Ascending aorta (tissue), 2 donors: ENCODE measurements around the gene TMEM255B. TPM values are rescaled to one million over a fixed set of nuclear protein-coding genes. Genes with fewer than 3 reads are reported as not detected.

Experiments
- DNase-seq, 2 donors: peaks; one replicate each; pipeline ENCODE4 v3.0.0-alpha.2; 2019; ENCODE audit warnings: low spot score in 2 of 2
- H3K27ac ChIP-seq, 2 donors: fragments of 200-600 bp; sonication (generic); one replicate each; pipeline ENCODE4 v1.5.1; 2016 to 2017; ENCODE audit warnings: mild to moderate bottlenecking in 1 of 2
- H3K27me3 ChIP-seq: fragments of 200-600 bp; sonication (generic); one replicate; pipeline ENCODE4 v1.5.1; 2017
- H3K36me3 ChIP-seq, 2 donors: fragments of 200-600 bp; sonication (generic); one replicate each; pipeline ENCODE4 v1.5.1; 2016
- H3K4me1 ChIP-seq, 2 donors: fragments of 200-600 bp; sonication (generic); one replicate each; pipeline ENCODE4 v1.5.1; 2016 to 2017; ENCODE audit warnings: mild to moderate bottlenecking in 1 of 2
- H3K4me3 ChIP-seq, 2 donors: fragments of 200-600 bp; sonication (generic); one replicate each; pipeline ENCODE4 v1.5.1; 2016 to 2017; ENCODE audit warnings: mild to moderate bottlenecking in 1 of 2
- H3K9me3 ChIP-seq, 2 donors: fragments of 200-600 bp; sonication (generic); one replicate each; pipeline ENCODE4 v1.5.1; 2016
- CTCF ChIP-seq, 3 experiments: fragments of 200-600 bp in 2 of 3; fragments of 450-650 bp in 1 of 3; sonication (generic) in 2 of 3; IDR thresholded peaks; one replicate each; pipeline ENCODE4 v1.5.1; 2016 to 2019; ENCODE audit warnings: antibody characterized with exemption in 3 of 3, mild to moderate bottlenecking in 1 of 3, moderate library complexity in 1 of 3
- intact Hi-C: fragments of 100-400 bp; cut with DNase I; formaldehyde crosslinking; loops from one replicate; pipeline ENCODE4 v1.15.1; 2023
- total RNA-seq: library from RNA; depleted of rRNA; stranded (reverse); fragments of >200 nt; gene quantifications from one replicate; pipeline ENCODE4 v1.1.0, GENCODE V29; 2016

The TMEM255B gene
- total RNA-seq, 1 donor from 2014 or later: 4.7 TPM

- Histone ChIP-seq H3K9me3 (no peaks in the 10 kb centered on the region), H3K36me3 (peaks cover 53% of the 10 kb centered on the region in 2 donors), H3K27ac (peak overlapping the region; percentile 67 to 72), H3K27me3 (no peaks in the 10 kb centered on the region), H3K4me1 (peaks cover 18 to 27% of the 10 kb centered on the region in 2 donors), H3K4me3 (peak overlapping the region; percentile 18 to 19)
- no peak for TF ChIP-seq CTCF (IDR thresholded peaks at IDR 0.05)
- peak; percentile 33 to 87 for DNase-seq
- intact Hi-C loops: no loop called here
These were observed 62.0 kb downstream of the TMEM255B start for GRCh38 chr13:113820813-113821651.

- peak overlapping the region; percentile 67 to 72 for H3K27ac ChIP-seq
- peaks cover 61 to 62% of the 10 kb centered on the region in 2 donors for H3K36me3 ChIP-seq
- TF ChIP-seq CTCF (IDR thresholded peaks at IDR 0.05): no peak
- no peak overlapping the region for H3K4me3 ChIP-seq
- intact Hi-C loops: no loop called here
- no peaks in the 10 kb centered on the region for H3K27me3 ChIP-seq
- peaks cover 12 to 21% of the 10 kb centered on the region in 2 donors for H3K4me1 ChIP-seq
- H3K9me3 ChIP-seq: no peaks in the 10 kb centered on the region
- no peak for DNase-seq
These were observed 62.8 kb downstream of the TMEM255B start for GRCh38 chr13:113821847-113822246.

GRCh38 chr13:113822266-113822665 lies 63.2 kb downstream of the TMEM255B start:
- Histone ChIP-seq H3K9me3 (no peaks in the 10 kb centered on the region), H3K4me3 (no peak overlapping the region), H3K4me1 (peaks cover 12 to 18% of the 10 kb centered on the region in 2 donors), H3K27me3 (no peaks in the 10 kb centered on the region), H3K36me3 (peaks cover 65 to 66% of the 10 kb centered on the region in 2 donors), H3K27ac (peak overlapping the region; percentile 67 to 72)
- TF ChIP-seq CTCF (IDR thresholded peaks at IDR 0.05): no peak
- intact Hi-C loops: no loop called here
- DNase-seq: no peak

DNA sequence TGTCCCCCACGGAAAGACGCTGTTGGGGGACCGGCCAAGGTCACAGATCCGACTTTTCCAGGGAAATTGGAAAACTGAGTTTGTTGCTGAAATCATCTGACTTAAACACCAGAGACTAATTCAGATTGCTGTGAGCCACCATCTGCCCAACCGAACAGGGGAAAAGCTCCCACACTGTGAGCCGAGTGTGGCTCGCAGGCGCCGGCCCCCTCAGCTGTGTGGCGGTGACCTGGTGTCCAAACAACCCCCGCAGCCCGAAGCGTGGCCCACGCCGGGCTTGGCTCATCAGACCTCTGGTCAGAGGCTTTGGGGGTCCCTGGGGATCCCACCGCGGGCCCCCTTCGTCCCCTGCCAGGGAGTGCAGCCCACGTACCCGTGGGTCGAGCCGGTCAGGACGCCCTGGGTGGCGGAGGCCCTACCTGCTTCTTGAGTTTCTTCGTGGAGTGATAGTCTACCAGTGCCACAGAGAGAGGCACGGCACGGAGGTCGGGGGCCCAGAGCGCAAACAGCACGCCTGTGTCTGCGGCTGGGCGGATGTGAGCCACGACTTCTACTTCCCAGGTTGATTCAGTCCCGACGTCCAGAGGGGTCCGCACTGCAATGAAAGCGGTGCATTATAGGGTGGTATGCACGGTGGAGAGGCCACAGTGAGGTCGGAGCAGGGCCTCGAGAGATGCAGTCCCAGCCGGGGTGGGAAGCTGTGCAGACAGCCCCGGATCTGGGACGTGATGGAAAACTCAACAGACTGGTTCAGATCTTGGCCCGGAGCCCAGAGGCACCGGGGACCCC lies 64.1 kb downstream of the TMEM255B start:
- Histone ChIP-seq H3K4me1 (peaks cover 8 to 12% of the 10 kb centered on the region in 2 donors), H3K4me3 (no peak overlapping the region), H3K9me3 (no peaks in the 10 kb centered on the region), H3K36me3 (peaks cover 74 to 75% of the 10 kb centered on the region in 2 donors), H3K27ac (no peak overlapping the region), H3K27me3 (no peaks in the 10 kb centered on the region)
- intact Hi-C loops: no loop called here
- TF ChIP-seq CTCF (IDR thresholded peaks at IDR 0.05): no peak
- DNase-seq: no peak

DNA sequence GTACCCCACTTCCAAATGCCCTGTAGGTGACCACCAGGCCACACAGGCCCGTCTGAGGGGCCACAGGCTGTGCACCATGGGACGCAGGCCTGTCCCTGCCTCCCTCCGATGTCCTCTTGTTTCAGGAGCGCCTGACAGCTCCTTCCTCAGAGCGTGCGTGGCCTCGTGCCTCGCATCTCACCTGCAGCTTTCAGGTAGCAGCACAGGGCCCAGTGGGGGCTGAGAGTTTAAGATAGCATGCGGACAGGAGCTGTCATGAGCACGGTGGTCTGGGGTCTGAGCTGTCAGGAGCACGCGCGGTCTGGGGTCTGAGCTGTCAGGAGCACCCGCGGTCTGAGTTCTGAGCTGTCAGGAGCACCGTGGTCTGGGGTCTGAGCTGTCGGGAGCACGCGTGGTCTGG lies 64.7 kb downstream of the TMEM255B start:
- H3K36me3 ChIP-seq: peaks cover 77 to 81% of the 10 kb centered on the region in 2 donors
- intact Hi-C loops: no loop called here
- no peaks in the 10 kb centered on the region for H3K27me3 ChIP-seq
- peaks cover 7 to 12% of the 10 kb centered on the region in 2 donors for H3K4me1 ChIP-seq
- DNase-seq: no peak
- H3K27ac ChIP-seq: no peak overlapping the region
- TF ChIP-seq CTCF (IDR thresholded peaks at IDR 0.05): no peak
- no peak overlapping the region for H3K4me3 ChIP-seq
- H3K9me3 ChIP-seq: no peaks in the 10 kb centered on the region
